KOPT-K1 (cell line): ENCODE measurements around the gene CDK14.

ENCODE experiments used
- H3K27ac ChIP-seq: fragments of 200-600 bp; sonication (generic); 2 replicates; pipeline ENCODE4 v1.5.1; 2016; ENCODE audit warnings: antibody characterized with exemption, mild to moderate bottlenecking, low read depth, low read length; ENCODE audit not compliant: poor library complexity, severe bottlenecking
- H3K36me3 ChIP-seq: fragments of 200-600 bp; sonication (generic); 2 replicates; pipeline ENCODE4 v1.5.1; 2017; ENCODE audit warnings: antibody characterized with exemption, mild to moderate bottlenecking, low read length, moderate library complexity; ENCODE audit not compliant: insufficient read depth
- H3K9me3 ChIP-seq: fragments of 200-600 bp; sonication (generic); 2 replicates; pipeline ENCODE4 v1.5.1; 2017; ENCODE audit warnings: antibody characterized with exemption, low read length, mild to moderate bottlenecking; ENCODE audit not compliant: insufficient read depth, poor library complexity, severe bottlenecking

CDK14 gene

DNA sequence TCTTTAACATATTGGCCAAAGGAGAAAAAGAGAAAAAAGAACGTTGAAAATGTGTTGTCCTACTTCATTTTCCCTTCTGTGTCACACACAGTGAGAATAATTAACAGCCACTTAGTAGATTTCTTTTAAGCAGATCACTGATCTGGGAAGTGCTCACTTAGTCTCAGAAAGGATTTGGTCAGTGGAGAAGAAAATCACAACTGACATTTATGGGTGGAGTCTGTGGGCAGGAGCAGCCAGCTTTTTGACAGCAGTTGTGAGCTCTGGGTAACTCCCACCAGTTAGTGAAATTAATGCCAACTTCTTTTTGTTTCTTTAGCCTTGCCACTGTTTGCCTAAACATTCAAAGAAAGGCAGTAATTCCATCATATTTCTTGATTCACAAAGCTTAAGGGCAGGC lies 49.7 kb downstream of the CDK14 start:
- no peaks in the 10 kb centered on the region for H3K9me3 ChIP-seq

DNA sequence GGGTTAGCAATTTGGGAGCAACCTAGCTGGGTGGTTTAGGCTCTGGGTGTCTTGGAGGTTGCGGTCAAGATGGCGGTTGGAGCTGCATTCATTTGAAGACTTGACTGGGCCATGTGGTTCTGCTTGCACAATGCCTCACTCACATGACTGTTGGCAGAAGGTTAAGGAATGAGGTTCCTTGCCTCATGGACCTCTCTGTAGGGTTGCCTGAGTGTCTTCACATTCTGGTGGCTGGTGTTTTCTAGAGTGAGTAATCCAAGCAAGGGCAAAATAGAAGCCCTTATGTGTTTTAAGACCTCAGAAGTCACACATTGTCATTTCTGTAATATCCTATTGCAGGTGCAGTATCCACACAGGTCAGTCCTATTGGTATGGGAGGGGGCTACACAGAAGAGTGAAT lies 52.0 kb downstream of the CDK14 start:
- Histone ChIP-seq H3K9me3 (no peaks in the 10 kb centered on the region), H3K27ac (no peak overlapping the region), H3K36me3 (no peaks in the 10 kb centered on the region)

More for the DNA sequence above, 49.7 kb downstream of the CDK14 start:
- Histone ChIP-seq H3K27ac (no peak overlapping the region), H3K36me3 (no peaks in the 10 kb centered on the region)

DNA sequence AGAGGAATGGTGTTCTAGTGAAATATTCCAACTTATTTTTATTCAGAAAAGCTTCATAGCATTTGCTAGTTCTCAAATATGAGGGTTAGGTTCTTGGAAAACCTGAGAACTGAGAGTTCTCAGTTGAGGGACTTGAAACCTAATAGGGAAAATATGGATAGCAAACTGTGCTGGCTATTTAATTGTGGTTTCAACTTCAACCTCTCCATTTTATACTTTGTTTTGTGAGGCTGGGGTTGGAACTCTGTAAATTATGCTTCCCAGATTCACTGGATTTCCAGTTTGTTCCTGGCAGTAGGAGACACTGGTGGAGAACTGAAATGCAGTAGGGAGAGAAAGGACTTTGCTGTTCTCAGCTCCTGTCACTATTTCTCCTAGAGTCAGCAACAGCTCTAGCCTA lies 52.7 kb downstream of the CDK14 start:
- Histone ChIP-seq H3K27ac (no peak overlapping the region), H3K36me3 (no peaks in the 10 kb centered on the region), H3K9me3 (no peaks in the 10 kb centered on the region)

DNA sequence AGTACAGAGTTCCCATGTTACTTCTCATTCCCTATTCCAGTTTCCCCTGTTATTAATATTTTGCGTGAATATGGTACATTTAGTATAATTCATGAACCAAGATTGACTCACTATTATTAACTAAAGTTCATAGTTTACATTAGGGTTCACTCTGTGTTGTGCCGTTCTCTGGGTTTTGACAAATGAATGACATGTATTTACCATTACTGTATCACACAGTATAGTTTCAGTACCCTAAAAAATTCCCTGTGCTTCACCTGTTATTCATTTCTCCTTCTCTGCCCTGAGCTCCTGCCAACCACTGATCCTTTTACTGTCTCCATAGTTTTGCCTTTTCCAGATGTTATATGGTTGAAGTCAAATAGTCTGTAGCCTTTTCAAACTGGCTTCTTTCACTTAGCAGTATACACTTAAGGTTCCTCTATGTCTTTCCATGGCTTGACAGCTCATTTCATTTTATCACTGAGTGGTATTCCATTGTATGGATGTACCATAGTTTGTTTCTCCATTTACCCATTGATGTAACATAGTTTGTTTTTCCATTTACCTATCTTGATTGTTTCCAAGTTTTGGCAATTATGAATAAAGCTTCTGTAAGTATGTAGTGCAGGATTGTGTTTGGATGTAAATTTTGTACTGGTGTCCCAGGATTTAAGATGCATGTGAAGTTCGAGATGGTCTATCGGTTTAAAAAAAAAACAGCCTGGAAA lies 58.8 kb downstream of the CDK14 start:
- Histone ChIP-seq H3K27ac (no peak overlapping the region), H3K36me3 (no peaks in the 10 kb centered on the region), H3K9me3 (no peaks in the 10 kb centered on the region)

DNA sequence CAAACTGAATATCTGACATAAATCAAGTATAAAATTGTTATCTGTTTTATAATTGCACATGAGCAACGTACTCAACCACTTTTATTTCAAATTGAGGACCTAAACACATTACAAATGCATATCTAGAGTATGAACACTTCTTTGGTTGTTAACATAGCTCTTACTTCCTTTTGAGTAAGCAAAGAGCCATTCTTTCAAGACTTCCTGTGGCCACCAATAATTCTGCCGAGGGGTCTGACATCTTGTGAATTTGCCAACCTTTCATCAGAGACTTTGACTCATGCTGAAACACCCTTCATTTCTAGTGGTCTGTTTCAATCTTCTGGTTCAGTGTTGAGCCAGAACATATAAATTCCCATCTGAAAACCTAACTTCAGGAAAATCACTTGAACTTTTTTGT lies 59.4 kb downstream of the CDK14 start:
- H3K9me3 ChIP-seq, result no peaks in the 10 kb centered on the region
- H3K36me3 ChIP-seq, result no peaks in the 10 kb centered on the region
- H3K27ac ChIP-seq, result no peak overlapping the region

DNA sequence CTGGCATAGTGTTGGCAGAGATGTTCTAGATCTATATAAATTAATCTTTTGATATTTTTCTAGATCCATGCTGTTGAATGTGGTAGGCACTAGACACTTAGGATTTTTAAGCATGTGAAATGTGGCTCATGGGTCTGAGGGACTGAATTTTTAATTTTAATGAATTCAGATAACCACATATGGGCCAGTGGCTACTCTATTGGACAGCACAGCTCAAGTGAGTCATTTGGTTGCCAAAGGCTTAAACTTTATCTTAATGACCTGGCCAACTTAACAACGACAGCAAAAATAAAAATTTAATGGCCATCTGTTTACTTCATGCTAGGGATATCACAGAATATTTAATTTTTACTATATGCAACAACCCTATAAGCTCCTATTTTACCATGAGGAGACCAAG lies 61.4 kb downstream of the CDK14 start:
- H3K36me3 ChIP-seq, result no peaks in the 10 kb centered on the region
- no peak overlapping the region for H3K27ac ChIP-seq
- no peaks in the 10 kb centered on the region for H3K9me3 ChIP-seq

DNA sequence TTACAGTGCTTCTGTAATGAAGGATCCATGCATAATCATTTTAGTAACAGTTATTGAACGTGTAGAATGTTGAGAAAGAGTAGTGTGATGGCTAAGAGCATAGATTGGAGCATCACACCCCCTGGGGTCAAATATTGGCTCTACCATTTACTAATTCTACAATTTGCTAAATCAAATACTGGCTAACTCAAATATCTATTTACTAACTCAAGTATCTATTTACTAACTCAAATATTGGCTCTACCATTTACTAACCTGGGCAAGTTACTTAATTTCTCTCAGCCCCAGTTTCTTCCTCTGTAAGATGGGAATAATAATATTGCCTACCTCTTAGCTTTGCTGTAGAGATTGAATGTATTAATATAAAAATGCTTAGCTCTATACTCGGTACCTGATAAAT lies 64.0 kb downstream of the CDK14 start:
- no peaks in the 10 kb centered on the region for H3K36me3 ChIP-seq
- no peaks in the 10 kb centered on the region for H3K9me3 ChIP-seq
- H3K27ac ChIP-seq, result no peak overlapping the region

DNA sequence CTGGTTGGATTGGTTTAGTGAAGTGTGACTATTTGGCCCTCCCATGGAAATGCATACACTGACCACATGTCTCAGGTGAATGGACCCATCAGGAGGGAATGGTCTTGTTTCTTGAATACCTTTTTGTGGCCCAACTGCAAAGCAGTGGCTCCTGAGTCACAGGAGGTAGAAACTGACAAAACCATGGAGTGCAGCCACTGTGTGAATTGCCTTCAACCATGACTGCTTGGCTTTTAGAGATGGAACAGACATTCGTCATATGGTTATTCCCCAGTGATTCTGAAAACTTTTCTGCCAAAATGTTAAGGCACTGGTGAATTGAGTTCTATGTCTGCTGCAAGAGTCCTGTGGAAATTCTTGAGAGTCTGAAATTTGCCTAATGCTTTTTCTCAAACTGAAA lies 64.7 kb downstream of the CDK14 start:
- Histone ChIP-seq H3K36me3 (no peaks in the 10 kb centered on the region), H3K27ac (no peak overlapping the region), H3K9me3 (no peaks in the 10 kb centered on the region)

DNA sequence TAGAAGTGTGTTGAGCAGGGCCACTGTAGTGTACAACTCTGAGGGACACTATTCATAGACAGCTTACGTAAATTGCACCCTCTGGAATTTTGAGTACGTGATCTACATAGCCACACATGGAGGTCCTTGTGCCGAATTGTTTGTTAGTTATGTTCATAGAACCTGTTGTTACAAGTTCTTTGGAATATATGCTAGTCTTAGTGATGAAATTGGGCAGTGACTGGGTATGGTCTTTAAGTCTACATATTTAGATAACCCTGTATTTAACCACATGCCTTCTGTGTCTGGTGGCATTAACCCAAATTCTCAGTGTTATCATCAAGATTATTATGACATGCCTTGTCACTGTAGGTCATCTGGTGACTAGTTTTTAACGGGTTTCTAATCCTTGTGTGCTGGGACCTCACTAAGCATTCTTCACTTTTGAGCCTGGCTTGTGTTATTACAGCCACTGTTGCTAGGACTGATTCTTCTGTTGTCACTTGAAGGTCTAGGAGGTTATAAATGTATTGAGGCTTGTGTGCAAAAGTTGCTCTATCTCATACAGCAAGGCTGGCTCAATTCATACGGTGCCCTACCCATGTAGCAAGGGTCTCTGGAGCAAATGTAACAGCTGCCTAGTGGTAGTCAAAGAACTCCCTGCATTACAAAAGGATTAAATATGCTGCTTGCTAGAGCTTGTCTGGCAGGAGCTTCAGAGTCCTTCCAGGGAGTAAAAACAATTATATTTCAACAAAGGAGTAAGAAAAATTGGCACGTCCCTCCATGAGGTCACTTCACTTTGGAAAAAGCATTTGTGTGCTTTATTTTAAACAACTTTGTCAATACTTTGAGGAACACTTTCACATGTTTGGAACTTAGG lies 65.4 kb downstream of the CDK14 start:
- no peak overlapping the region for H3K27ac ChIP-seq
- no peaks in the 10 kb centered on the region for H3K9me3 ChIP-seq
- H3K36me3 ChIP-seq, result no peaks in the 10 kb centered on the region

DNA sequence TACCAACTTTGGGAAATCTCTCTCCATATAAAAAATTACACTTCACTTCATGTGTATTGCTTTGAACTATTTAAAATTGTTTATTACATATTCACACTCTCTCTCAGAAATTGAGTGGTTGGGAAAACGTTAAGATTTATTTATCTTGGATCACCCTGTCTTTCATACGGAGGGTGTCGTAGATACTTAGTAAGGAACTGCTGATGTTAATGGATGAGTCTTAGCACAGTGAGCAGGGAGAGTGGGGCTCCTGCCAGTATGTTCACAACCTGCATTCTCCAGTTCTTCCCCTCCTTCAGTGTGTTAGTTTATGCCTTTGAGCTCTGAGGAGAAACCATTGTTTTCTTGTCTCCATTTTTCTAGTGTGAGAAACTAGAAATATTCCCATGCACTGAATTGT lies 67.1 kb downstream of the CDK14 start:
- H3K9me3 ChIP-seq, result no peaks in the 10 kb centered on the region
- no peaks in the 10 kb centered on the region for H3K36me3 ChIP-seq
- H3K27ac ChIP-seq, result no peak overlapping the region

DNA sequence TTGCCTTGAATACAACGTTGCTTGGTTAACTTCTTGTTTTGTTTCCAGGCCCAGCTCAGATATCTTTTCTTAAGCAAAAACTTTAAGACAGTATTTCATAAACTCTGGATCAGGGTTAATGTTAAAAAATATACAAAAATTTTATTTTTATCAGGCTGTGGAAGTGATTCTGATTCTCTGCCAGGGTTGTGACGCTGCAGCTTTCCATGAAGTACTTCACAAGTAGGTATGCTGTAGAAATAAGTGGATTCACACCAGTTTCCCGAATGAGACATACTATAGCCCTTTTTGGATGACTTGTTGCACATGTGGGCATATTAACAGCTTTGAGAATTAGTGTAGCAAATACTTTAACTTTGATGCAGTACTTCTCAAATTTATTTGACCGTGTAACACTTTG lies 70.1 kb downstream of the CDK14 start:
- H3K36me3 ChIP-seq, result no peaks in the 10 kb centered on the region
- H3K27ac ChIP-seq, result no peak overlapping the region

DNA sequence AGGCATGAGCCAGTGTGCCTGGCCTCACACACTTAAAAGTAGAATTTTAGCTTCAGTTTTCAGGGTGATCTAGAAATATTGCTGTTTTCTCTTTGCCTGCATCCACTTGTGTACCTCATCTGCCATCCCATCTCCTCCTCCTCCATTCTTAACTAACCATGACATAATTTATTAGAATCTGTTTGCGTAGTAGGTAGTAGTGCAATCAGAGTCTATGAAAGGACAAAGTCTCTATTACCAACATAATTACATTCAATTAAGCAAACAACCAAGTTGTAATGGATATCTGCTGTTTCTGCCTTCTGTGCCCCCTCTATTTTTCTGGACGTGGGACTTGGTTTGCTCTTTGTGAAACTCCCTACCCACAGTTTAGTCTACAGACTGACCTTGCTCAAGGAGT lies 72.9 kb downstream of the CDK14 start:
- Histone ChIP-seq H3K9me3 (no peaks in the 10 kb centered on the region), H3K27ac (no peak overlapping the region), H3K36me3 (no peaks in the 10 kb centered on the region)

More for the DNA sequence above, 70.1 kb downstream of the CDK14 start:
- no peaks in the 10 kb centered on the region for H3K9me3 ChIP-seq

DNA sequence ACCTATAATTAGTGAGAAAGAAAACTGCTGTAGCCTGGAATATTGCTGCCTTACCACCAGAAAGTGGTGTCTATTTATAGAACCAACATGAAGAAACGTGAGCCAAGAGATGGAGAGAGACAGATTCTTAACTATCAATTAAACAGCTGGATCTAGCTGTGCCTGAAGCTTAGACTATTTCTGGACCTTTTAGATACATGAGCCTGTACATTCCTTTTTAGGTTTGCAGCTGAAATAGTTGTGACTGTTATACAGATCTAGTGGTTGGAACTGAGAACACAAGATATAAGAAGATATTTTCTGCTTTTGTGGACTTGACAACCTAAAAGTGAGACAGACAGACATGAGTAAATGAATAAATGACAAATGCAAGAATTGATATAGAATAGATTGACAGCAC lies 73.4 kb downstream of the CDK14 start:
- H3K27ac ChIP-seq, result no peak overlapping the region
- H3K36me3 ChIP-seq, result no peaks in the 10 kb centered on the region
- no peaks in the 10 kb centered on the region for H3K9me3 ChIP-seq

DNA sequence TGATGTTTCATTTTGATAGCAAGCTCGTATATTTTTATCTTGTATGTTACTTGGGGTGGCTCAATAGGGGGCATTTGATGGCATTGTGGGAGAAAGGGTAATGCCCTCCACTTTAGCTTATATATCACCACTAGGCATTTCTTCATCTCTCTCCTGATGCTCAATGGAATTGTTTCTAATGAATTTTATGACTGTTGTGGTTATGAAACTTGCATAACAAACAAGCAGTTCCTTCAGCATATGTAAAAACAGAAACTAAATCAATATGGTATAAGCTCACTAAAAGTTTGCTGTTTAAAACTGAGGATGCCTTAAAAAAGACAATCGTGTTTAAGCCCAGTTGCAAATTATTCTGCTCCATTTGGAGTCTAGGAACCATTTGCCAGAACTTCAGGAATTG lies 75.5 kb downstream of the CDK14 start:
- no peaks in the 10 kb centered on the region for H3K36me3 ChIP-seq
- H3K27ac ChIP-seq, result no peak overlapping the region
- no peaks in the 10 kb centered on the region for H3K9me3 ChIP-seq

DNA sequence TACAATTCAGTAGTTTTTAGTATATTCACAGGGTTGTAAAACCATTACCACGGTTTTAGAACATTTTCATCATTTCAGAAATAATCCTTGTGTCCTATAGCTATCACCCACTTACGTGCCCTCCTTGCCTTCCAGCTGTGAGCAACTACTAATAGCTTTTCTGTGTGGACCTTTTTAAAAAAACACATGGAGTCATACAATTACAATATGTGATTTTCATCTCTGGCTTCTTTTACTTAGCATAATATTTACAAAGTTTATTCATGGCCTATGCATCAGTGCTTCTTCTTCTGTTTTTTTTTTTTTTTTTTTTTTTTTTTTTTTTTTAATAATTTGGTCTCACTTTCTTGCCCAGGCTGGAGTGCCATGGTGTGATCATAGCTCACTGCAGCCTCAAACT lies 76.1 kb downstream of the CDK14 start:
- H3K9me3 ChIP-seq, result no peaks in the 10 kb centered on the region
- H3K36me3 ChIP-seq, result no peaks in the 10 kb centered on the region
- H3K27ac ChIP-seq, result no peak overlapping the region

DNA sequence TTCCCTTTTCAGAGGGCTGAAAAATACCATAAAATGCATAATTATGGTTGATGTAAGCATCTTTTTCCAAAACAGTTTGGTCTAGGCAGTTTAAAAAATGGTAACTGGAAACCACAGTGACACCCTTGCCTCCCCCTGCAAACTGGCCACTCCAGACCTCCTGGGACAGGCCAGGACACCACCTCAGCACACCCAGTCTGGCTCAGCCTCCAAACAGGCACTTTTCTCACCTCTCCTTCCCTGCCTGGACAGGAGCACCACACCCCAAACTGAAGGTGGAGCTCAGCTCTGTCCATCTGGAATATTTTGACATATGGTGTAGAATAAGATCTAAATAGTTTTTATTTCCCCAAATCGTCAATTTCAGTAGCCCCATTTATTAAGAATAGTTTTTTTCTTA lies 78.5 kb downstream of the CDK14 start:
- Histone ChIP-seq H3K27ac (no peak overlapping the region), H3K36me3 (no peaks in the 10 kb centered on the region)

More for the DNA sequence above, 78.5 kb downstream of the CDK14 start:
- no peaks in the 10 kb centered on the region for H3K9me3 ChIP-seq
